ENCODE results near the gene CDC34. TPM values are rescaled to one million over a fixed set of nuclear protein-coding genes. Genes with fewer than 3 reads are reported as not detected.

Gene CDC34
- total RNA-seq, 1 experiment from 2014 or later = 113 TPM

- ChIA-PET POLR2A (ENCODE audit: low non-redundant PET) (no interaction called here), CTCF (no interaction called here)
- no peak overlapping the region for H3K27ac ChIP-seq (ENCODE audit: low read depth, low read length, poor library complexity, severe bottlenecking)
- TF ChIP-seq CTCF (conservative IDR thresholded peaks at IDR 0.05; ENCODE audit: low read depth, low read length) (no peak), EZH2 (IDR thresholded peaks at IDR 0.05; ENCODE audit: borderline replicate concordance, low read depth, low read length, poor library complexity, severe bottlenecking) (no peak)
- no peaks in the 10 kb centered on the region for H3K9me3 ChIP-seq (ENCODE audit: low read depth, low read length, poor library complexity, severe bottlenecking)
- peaks cover 2% of the 10 kb centered on the region for H3K4me1 ChIP-seq (ENCODE audit: insufficient read depth, low read length, poor library complexity, severe bottlenecking)
- no peak for DNase-seq (ENCODE audit: low spot score)
- intact Hi-C loops (cut with micrococcal nuclease; ENCODE audit: unreplicated experiment) = no loop called here
- no TSS peak for BruUV-seq (replicated peaks)
- no peaks in the 10 kb centered on the region for H3K27me3 ChIP-seq (replicated peaks; ENCODE audit: insufficient read depth, low read depth, low read length, poor library complexity)
- peaks cover 46% of the 10 kb centered on the region for H3K36me3 ChIP-seq (ENCODE audit: insufficient read depth, low read length, poor library complexity, severe bottlenecking)
- H3K4me3 ChIP-seq (ENCODE audit: low read depth, low read length, poor library complexity, severe bottlenecking) = no peak overlapping the region
Measured at GRCh38 chr19:538641-539428, 7.3 kb downstream of the CDC34 start.

- CTCF ChIA-PET = no interaction called here
- BruUV-seq (replicated peaks) = no TSS peak
- no peak for DNase-seq (ENCODE audit: low spot score)
- no peaks in the 10 kb centered on the region for H3K9me3 ChIP-seq (ENCODE audit: low read depth, low read length, poor library complexity, severe bottlenecking)
- no peaks in the 10 kb centered on the region for H3K27me3 ChIP-seq (replicated peaks; ENCODE audit: insufficient read depth, low read depth, low read length, poor library complexity)
- no peak overlapping the region for H3K27ac ChIP-seq (ENCODE audit: low read depth, low read length, poor library complexity, severe bottlenecking)
- H3K4me1 ChIP-seq (ENCODE audit: insufficient read depth, low read length, poor library complexity, severe bottlenecking) = no peaks in the 10 kb centered on the region
- H3K4me3 ChIP-seq (ENCODE audit: low read depth, low read length, poor library complexity, severe bottlenecking) = no peak overlapping the region
- POLR2A ChIA-PET (ENCODE audit: low non-redundant PET) = no interaction called here
- intact Hi-C loops (cut with micrococcal nuclease; ENCODE audit: unreplicated experiment) = no loop called here
- TF ChIP-seq CTCF (conservative IDR thresholded peaks at IDR 0.05; ENCODE audit: low read depth, low read length) = no peak
- no peak for TF ChIP-seq EZH2 (IDR thresholded peaks at IDR 0.05; ENCODE audit: borderline replicate concordance, low read depth, low read length, poor library complexity, severe bottlenecking)
- H3K36me3 ChIP-seq (ENCODE audit: insufficient read depth, low read length, poor library complexity, severe bottlenecking) = peaks cover 46% of the 10 kb centered on the region
Measured at GRCh38 chr19:539429-540030, 8.0 kb downstream of the CDC34 start.

GRCh38 chr19:540867-541637, 9.5 kb downstream of the CDC34 start:
- ChIA-PET CTCF (no interaction called here), POLR2A (ENCODE audit: low non-redundant PET) (no interaction called here)
- DNase-seq (ENCODE audit: low spot score) = no peak
- no TSS peak for BruUV-seq (replicated peaks)
- Histone ChIP-seq H3K27ac (ENCODE audit: low read depth, low read length, poor library complexity, severe bottlenecking) (no peak overlapping the region), H3K4me3 (ENCODE audit: low read depth, low read length, poor library complexity, severe bottlenecking) (no peak overlapping the region), H3K27me3 (replicated peaks; ENCODE audit: insufficient read depth, low read depth, low read length, poor library complexity) (no peaks in the 10 kb centered on the region), H3K36me3 (ENCODE audit: insufficient read depth, low read length, poor library complexity, severe bottlenecking) (peaks cover 36% of the 10 kb centered on the region), H3K9me3 (ENCODE audit: low read depth, low read length, poor library complexity, severe bottlenecking) (no peaks in the 10 kb centered on the region), H3K4me1 (ENCODE audit: insufficient read depth, low read length, poor library complexity, severe bottlenecking) (no peaks in the 10 kb centered on the region)
- intact Hi-C loops (cut with micrococcal nuclease; ENCODE audit: unreplicated experiment) = no loop called here
- TF ChIP-seq EZH2 (IDR thresholded peaks at IDR 0.05; ENCODE audit: borderline replicate concordance, low read depth, low read length, poor library complexity, severe bottlenecking) (no peak), CTCF (conservative IDR thresholded peaks at IDR 0.05; ENCODE audit: low read depth, low read length) (no peak)

All from A673 (cell line).